Esophagus mucosa (tissue), 1 donor: Measurements from ENCODE around the gene ZFR2. TPM values are rescaled to one million over a fixed set of nuclear protein-coding genes. Genes with fewer than 3 reads are reported as not detected.

ENCODE experiments used
- ATAC-seq: fragments of 200-7000 bp; cut with Tn5 transposase; one replicate; pipeline ENCODE4 v1.9.1; 2020
- total RNA-seq: library from RNA; stranded (reverse); gene quantifications from one replicate; pipeline ENCODE4 v1.2.4, GENCODE V29; 2023
- donor health status: DM: yes; HTN: yes; CAD: no.

ZFR2 gene
- total RNA-seq, 1 donor from 2014 or later, result not detected

DNA sequence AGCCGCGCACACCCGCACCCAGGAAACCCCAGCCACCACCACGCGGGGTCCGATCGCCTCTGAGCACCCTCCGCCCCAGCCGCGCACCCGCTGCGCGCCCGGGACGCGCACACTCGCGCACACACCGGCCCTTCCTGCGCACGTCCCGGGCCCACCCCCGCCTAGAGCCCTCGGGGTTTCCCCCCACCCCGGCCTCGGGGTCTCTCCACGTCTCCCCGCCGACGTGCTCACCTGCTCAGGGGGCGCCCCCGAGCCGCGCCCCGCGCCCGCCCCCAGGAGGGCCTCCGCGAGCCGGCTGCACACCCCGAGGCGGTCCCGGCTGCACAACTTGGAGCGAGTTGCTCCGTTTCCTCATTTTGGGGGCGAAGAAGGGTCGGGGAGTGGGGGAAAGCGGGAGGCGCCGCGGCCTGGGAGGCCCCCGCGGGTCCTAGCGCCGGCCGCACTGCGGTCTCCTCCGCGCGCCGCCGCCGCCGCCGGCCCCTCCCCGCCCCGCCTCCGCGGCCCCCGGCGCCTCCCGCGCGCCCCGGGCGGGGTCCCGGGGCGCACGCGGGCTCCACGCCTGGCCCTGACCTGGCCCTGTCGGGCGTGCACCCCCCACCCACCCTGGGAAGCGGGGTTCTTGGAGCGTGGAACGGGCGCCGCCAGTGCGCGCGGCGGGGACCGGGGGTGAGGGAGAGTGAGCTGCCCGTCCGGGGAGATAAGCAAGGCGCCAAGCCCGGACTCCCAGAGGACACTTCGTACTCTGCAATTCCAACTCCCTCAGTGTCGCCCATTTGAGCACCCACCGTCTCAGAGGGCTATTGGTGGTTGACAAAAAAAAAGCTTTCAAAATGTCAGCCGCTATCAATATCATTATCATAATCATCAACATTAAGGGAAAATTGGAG, 82.7 kb downstream of the ZFR2 start, which contains the start of gene MATK:
MATK (minus strand) TSS at position 444 of the 887 bp plus-strand sequence. CDS start 1,246 bp downstream, outside the sequence.
- no peak for ATAC-seq

DNA sequence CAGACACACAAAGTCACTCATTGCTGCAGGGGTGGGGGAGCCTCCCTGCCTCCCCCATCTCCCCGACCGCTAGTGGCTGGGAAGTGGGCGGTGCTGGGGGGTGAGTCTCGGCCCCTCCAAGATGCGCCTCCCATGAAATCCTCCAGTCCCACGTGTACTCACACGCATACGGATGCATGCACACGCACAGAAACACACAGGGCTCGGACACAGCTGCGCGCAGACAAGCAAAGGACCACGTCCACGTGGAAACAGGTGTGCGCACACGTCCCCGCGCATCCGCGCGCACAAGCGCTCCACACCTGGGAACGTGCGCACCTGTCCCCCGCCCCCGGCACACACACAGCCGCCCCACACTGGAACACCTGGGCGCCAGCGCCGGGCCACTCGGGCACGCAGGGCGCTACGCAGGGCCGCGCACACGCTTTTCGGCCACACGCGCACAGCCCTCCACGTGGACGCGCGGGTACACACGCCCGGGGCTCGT, 83.3 kb downstream of the ZFR2 start:
- peak; percentile 14 for ATAC-seq

DNA sequence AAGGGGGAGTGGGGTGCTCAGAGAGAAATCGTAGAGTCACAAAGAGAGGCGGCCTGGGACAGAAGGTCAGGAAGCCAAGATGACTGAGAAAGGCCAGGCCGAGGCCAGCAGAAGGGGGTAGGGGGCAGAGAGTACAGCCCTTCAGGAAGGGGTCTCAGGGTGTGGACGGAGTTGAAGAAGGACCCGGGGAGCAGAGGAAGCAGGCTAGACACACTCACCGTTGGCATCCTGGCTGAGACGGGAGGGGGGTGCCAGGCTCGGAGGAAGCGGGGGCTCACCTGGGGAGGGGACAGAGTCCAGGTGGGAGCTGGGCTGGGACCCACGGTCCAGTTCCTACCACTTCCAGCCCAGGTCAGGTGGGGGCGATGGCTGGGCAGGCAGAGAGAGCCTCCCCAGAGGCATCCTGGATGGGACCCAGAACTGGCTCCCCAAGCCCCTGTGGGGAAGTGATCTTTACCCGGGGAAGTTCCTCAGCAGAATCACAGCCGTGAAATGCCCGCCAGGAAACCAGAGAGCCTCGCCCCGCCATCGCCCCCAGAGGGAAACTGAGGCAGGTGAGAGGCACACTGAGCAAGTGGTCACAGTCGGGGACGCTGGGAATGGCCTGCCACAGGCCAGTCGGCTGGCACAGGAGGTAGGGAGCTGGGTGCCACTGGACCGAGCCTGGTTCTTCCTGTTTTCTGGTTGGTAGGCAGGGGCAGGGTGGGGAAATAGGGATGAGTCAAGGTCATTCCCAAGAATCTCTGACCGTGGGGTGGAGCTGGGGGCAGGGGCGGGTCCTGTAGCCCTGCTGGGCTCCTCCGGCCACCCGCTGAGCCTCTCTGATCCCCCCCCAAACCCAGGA, 84.0 kb downstream of the ZFR2 start:
- no peak for ATAC-seq

DNA sequence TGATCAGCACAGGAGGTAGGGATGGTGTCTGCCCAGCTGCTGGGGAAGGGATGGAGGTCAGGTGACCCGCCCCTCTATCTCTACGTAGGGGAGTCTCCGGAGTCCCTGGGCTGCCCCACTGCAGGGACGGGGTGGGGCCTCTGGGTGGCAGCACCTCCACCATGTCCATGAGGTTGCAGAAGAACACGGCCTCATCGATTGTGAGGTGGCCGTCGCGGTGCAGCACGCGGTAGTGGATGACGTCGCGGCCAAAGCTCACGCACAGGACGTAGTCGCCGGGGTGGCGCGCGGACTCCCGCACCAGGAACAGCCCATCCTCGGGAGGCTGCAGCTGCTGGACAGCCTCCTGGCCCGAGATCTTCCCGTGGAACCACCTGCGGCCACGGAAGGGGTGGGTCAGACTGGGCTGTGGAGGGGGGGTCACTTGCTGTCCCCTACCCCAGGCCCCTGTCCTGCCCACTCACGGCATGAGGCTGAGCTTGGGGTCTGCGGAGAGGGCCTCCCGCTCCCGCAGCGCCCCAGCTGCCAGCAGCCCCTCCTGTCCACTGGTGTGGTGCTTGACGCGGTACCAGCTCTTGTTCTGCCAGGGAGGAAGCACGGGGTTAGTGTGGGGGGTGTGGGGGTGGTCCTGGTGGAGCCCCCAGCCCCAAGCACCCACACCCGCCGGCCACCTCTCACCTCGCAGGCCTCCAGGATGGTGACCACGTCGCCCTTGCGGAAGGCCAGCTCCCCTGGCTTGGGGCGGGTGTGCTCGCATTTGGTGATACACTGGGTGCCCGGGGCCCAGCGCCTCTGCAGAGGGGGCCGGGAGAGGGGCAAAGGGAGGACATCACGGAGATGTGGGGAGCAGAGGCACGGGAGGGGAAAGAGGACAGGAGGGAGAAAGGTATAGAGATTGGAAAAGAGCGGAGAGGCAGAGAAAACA, 84.9 kb downstream of the ZFR2 start:
- ATAC-seq, result peak; percentile 19

DNA sequence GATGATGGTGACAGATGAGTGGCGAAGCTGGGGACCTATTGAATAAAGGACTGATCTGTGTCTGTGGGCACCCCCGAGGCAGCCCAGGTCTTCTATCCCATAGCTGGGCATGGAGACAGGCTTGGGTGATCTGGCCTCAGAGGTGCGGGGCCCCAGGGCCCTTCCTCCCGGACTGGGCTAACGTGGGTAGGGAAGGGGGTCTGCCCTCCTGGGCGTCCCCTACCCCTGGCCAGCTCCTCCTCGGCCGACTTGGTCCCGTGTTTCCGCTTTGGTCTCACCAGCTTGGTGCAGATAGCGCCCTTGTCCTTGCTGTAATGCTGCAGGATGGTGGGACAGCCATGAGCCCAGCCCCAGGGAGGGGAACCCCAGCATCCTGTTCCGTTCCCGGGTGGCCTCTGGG, 85.9 kb downstream of the ZFR2 start:
- no peak for ATAC-seq

DNA sequence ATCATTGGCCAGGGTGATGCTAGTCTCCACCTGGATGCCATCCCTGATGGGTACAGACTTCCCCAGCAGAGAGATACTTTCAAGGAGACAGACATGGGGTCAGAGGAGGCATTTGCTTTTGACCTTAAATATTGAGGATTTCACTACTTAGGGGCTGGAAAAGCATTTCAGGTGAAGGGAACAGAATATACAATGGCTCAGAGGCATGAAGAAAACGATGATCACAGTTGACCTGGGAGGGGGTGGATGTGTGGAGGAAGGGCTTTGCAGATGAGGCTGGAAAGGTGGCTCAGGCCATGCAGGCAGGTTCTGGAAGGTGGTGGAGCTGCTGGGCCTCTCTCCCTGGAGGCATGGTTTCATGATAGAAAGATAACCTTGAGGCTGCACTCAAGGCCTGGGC, 86.5 kb downstream of the ZFR2 start:
- ATAC-seq, result no peak

DNA sequence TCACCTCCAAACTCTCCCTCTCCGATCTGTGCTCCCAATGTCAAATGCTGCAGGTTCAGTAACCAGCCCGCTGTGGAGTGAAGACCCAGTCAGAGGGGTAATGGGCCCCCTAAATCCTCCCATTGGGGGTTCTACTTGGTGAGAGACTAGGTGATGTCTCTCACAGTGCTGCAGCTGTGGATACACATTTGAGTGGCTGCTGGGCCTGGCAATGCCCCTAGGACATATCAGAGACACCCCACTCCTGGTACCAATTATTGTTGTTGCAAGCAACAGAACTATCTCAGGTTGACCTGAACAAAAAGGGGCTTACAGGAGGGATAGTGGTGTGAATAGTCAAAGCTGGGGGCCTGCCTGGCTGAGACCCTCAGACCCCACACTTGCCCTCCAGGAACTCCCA, 87.2 kb downstream of the ZFR2 start:
- ATAC-seq, result no peak

DNA sequence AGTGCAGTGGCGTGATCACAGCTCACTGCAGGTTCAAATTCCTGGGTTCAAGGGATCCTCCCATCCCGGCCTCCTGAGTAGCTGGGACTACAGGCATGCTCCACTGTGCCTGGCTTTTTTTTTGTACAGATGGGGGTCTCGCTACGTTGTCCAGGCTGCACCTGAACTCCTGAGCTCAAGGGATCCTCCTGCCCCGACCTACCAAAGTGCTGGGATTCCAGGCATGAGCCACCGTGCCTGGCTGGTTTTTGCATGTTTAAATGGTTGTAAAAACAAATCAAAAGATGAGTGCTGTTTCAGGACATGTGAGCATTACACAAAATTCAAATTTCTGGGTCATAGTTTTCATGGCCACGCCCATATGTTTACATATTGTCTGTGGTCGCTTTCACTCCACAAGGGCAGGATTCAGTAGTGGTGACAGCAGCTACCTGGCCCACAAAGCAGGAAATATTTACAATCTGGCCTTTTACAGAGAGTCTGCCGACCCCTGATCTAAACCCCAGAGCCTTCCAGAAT, 88.0 kb downstream of the ZFR2 start:
- ATAC-seq, result no peak

DNA sequence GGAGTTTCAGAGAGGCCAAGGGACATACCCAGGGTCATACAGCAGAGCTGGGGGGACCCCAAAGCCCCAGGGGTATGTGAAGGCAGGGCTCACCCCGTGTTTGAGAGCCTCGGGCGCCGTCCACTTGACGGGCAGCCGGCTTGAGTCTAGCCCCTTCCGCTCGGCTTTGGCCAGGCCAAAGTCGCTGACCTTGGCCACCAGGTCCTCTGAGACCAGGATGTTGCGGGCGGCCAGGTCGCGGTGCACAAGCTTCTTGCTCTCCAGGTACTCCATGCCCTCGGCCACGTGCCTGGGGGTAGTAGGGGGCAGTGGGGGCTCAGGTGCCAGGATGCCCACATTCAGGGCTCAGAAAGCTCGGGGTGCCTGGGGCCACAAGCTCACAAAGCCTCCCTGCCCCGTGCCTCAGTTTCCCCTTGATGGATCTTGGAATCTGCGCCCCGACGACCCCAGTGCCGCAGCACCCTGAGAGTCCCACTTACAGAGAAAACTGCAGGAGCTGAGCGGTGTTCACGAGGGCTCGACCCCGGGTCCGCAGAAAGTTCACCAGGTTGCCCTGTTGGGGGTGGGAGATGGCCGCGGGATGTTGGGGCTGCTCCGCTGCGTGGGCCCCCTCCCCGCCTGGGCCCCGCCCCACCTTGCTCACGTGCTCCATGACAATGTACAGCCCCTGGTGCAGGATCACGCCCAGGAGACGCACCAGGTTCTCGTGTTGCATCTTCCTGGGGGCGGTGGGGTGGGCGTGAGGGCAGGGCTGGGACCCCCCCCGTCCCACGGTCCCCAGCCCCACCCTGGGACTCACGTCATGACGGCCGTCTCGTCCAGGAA, 89.7 kb downstream of the ZFR2 start:
- ATAC-seq, result no peak

DNA sequence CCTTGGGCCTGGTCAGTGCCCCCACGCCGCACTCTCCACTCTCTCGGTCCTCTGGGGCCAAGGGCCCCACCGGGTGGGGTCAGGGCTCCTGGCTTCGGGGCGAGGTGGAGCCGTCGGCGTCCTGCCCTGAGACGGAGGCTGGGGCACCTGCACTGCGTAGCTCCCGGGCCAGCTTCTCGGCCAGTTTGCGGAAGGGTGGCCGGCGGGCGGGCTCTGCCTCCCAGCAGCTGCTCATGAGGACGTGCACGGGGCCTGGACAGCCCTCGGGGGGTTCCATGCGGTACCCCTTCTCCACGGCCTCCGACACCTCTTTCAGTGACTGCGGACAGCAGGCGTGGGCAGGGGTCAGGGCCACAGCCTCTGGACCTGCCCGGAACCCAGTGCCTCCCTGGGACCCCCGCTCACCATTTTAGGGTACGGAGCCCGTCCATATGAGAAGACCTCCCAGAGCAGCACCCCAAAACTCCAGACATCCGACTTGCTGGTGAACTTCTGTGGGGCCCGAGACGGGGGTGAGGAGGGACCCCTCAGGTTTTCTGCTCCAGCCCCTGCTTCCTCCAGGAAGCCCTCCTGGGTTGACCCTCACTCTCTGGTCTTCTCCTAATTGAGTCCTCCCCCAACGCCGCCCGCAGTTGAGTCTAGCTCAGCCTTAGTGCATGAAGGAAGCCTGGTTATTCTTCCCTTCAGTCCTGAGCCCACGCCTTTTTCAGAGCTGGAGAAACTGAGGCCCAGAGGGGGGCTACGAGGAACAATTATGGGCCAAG, 90.6 kb downstream of the ZFR2 start:
- ATAC-seq, result no peak

DNA sequence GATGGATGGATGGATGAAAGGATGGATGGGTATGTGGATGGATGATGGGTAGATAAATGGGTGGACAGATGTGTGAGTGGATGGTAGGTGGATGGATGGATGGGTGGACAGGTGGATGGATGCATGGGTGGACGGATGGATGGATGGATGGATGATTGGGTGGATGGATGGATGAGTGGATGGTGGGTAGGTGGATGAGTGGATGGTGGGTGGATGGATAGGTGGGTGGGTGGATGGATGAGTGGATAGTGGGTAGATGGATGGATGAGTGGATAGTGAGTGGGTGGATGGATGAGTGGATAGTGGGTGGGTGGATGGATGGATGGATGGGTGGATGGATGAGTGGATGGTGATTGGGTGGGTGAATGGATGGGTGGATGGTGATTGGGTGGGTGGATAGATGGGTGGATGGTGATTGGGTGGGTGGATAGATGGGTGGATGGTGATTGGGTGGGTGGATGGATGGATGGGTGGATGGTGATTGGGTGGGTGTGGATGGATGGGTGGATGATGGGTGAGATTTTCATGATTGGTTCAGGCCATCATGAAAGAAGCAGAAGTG, 92.3 kb downstream of the ZFR2 start:
- ATAC-seq, result no peak

DNA sequence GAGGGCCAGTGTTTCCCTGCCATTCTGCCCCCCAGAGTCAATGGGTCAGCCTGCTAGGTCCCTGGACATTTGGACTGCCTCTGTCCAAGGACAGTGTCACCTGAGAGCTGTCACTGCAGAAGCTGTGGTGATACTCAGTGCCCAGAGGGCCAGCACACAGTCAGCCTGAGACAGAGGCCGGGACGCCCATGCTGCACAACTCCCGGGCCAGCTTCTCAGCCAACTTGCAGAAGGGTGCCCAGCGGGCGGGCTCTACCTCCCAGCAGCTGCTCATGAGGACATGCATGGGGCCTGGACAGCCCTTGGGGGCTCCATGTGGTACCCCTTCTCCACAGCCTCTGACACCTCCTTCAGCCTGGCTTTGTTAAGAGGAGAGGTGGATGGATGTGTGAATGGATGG, 93.0 kb downstream of the ZFR2 start:
- ATAC-seq, result no peak

DNA sequence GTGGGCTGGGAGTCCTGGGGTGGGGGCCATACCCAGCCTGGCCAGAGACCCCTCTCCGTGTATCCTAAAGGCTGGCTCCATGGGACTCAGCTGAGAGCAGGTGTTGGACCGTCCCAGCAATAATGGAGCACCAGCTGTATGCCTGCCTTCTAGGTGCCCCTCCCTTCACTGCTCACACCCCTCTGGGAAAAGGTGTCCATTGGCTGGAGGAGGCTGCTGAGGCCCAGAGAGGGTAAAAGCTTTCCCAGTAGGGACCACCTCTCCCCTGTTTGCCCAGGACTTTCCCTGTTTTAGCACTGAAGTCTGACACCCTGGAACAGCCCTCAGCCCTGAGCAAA, 93.5 kb downstream of the ZFR2 start:
- ATAC-seq, result no peak

DNA sequence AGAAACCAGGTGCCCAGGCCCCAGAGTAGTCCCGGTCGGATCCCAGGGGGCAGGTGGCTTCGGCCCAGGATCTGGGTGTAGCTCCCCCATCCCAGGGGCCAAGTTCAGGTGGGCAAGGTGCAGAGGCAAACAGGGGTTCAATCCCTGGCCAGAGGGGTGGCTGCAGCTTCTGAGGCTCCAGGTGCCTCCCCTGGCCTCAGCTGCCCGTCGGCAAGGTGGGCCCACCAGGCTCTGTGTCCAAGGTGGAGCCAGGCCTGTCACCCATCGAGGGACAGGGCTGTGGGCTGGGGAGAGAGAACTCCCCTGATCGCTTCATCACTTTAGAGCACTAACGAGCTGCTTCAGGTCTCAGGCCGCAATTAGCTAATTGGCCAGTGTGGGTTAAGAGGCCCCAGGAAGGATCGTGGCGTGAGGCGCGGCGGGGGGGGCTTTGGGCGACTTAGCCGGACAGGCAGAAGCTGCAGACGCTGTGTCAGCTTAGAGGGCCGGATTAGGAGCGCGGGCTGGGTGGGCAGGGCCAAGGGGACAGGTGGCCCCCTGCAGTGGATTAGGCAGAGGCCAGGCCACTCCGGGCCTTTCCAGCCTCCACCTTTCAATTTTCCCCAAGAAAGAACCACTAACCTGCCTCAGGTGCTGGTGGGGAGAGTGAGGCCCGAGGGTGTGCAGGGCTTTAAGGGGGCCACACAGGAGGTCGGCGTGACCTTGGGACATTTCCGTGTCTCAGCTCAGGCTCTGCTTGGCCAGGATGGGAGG, 94.0 kb downstream of the ZFR2 start:
- no peak for ATAC-seq

DNA sequence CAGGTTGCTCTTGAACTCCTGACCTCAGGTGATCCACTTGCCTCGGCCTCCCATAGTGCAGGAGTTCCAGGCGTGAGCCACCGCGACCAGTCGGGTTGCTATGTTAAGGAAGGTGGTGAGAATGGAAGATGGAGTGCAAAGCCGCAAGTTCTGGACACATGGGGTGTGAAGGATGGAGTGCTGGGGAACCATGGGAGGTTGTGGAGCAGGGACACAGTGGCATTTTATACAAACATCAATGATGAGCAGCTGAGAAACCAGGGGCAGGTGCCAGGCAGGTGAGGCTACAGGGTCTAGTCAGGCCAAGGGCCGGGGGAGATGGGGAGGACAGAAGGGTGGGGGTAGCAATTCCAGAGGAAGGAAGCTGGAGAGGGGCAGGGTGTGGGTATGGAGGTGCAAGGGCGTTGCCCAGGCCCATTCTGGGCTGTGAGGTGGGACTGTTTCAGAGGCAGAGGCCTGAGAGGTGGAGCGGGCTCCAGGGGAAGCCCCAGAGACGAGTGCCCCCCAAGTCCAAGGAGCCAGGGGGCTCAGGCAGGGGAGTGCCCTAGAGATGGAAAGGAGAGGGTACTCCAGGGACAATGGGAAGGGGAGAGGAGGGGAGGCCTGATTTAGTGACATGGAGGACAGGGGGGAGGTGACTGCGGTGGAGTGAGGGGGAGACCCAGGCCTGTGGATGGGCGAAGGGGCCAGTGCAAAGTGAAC, 94.9 kb downstream of the ZFR2 start:
- no peak for ATAC-seq

DNA sequence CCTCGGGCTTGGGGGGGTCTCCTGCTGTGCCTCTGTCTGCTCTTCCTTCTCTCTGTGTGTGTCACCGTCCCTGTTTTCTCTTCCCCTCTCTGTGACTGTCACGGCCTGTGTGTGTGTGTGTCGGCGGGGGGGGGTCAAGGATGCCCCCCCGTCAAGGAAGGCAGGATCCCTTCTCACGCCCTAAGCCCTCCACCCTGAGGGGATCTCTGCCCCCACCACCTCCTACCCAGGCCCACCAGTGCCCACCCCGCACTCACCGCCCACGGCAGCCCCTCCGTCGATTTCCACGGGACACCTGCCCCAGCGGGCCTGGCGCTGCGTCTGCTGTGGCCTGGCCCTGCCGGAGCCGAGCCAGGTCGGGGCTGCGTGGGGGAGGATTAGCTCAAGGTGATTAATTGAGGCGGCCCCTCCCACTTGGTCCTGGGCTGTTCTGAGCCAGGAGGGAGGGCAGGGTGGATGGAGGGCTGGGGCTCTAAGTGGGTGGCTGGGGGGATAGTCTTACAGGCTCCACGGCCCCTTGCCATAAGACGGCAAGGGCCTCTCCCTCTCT, 96.9 kb downstream of the ZFR2 start, which contains the start of gene RAX2:
RAX2 (minus strand) TSS at position 323 of the 550 bp plus-strand sequence. CDS start 486 bp downstream, outside the sequence.
- no peak for ATAC-seq

DNA sequence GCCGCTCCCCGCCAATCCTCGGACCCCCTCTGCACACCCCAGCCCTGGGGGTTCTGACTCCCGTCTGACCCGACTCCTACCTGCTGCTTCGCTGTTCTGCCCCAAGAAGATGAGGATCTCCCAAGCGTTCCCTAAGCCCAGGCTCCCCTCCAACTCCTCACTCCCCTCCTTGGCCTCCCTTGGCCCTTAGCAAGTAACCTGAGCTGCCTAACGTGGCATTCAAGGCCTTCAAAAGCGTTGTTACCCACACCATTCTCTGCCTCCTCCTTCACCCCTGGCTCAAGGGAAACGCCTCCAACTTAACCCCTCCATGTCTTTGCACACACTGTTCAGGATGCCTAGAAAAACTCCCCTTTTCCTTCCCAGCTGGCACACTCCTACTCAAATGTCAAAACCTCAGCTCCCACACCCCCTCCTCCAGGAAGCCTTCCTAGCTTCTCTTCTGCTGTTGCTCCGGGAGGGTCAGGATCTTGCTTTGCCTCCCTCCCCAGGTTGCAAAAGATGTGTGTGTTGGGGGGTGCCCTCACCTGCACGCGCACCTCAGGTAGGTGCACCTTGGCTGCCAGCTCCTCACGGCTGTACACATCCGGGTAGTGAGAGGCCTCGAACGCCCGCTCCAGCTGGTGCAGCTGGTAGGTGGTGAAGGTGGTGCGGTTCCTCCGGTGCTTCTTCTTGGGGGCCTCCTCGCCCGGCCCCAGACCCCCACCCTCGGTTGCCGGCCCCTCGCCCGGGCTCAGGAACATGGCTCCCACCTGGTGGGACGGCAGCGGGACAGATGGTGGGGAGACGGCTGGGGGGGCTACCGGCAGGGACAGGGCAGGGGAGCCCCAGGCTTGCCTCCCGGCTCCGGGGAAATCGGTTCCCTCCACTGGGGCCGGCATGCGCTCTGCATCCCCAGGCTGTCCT, 97.6 kb downstream of the ZFR2 start:
- ATAC-seq, result no peak
